Upper lobe of right lung (tissue), 1 donor: ENCODE results near the gene USP6. TPM values are rescaled to one million over a fixed set of nuclear protein-coding genes. Genes with fewer than 3 reads are reported as not detected.
"Not testable (repeated sequence)": the region's sequence is repeated elsewhere in the genome, so short reads cannot be mapped to it uniquely, and the experiment has no call there.

Experiments used
- ATAC-seq: fragments of 200-7000 bp; cut with Tn5 transposase; one replicate; pipeline ENCODE4 v1.9.1; 2020; ENCODE audit warnings: mild to moderate bottlenecking, moderate library complexity
- DNase-seq: peaks from one replicate; pipeline ENCODE4 v3.0.0-alpha.2; 2020
- H3K27ac ChIP-seq: fragments of 200-600 bp; one replicate; pipeline ENCODE4 v1.8.0; 2022
- H3K27me3 ChIP-seq: fragments of 200-600 bp; one replicate; pipeline ENCODE4 v1.8.0; 2022; ENCODE audit warnings: mild to moderate bottlenecking
- H3K36me3 ChIP-seq: fragments of 200-600 bp; one replicate; pipeline ENCODE4 v1.8.0; 2022
- H3K4me1 ChIP-seq: fragments of 200-600 bp; one replicate; pipeline ENCODE4 v1.8.0; 2022
- H3K4me3 ChIP-seq: fragments of 200-600 bp; one replicate; pipeline ENCODE4 v1.8.0; 2022; ENCODE audit warnings: mild to moderate bottlenecking
- H3K9me3 ChIP-seq: fragments of 200-600 bp; one replicate; pipeline ENCODE4 v1.8.0; 2022
- intact Hi-C: fragments of 100-400 bp; cut with DNase I; formaldehyde crosslinking; loops from one replicate; pipeline ENCODE4 v1.11.0; 2022
- total RNA-seq: library from RNA; stranded (reverse); fragmentation: NEBNext Ultra II Directional; extraction: Animal tissue kit (Norgen Biotek cat#: 25700); gene quantifications from one replicate; pipeline ENCODE4 v1.2.1, GENCODE V29; 2021
- TF ChIP-seq, protein P1 (sequence below): fragments of 200-600 bp; IDR thresholded peaks from one replicate; pipeline ENCODE4 v1.8.0; 2022; ENCODE audit warnings: antibody characterized with exemption
- donor health status: DM: no; HTN: yes; CAD: no; lungs with severe emphysema.

Gene USP6
- total RNA-seq, 1 donor from 2014 or later: 0.14 TPM

DNA sequence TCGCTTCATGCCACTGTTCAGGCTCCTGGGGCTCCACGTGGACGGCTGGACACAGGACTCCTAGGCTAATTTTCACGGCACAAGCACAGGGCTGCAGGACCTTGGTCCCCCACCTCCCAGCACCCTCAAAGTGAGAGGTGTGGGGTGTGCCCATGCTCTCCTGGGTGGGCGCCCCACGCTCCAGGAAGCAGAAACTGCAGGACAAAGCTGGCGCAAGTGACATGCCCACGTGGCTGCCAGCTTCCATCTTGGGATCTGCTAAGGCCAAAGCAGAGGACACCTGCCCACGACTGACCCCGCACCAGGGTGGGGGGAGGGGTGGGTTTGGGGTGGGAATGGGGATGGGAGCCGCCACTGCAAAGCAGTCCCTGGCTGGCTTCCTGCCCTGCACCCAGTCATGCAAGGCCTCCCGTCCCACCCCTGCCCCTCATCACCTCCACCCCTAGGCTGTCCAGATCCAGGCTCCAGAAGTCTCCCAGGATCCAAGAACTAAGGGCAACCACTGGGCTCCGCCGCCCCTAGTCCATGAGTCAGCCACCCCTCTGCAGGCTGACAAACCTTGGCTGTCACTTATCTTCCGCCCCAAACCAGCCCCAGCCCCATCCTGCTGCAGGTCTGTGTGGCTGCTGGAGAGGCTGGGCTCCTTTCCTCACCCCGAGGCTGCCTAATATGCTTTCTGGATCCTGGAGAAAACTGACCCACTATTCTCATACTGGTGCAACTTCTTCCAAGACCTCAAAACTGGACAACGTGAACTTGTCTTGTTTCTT lies 11.1 kb downstream of the USP6 start:
- DNase-seq (peak; percentile 54), ATAC-seq (no peak)

DNA sequence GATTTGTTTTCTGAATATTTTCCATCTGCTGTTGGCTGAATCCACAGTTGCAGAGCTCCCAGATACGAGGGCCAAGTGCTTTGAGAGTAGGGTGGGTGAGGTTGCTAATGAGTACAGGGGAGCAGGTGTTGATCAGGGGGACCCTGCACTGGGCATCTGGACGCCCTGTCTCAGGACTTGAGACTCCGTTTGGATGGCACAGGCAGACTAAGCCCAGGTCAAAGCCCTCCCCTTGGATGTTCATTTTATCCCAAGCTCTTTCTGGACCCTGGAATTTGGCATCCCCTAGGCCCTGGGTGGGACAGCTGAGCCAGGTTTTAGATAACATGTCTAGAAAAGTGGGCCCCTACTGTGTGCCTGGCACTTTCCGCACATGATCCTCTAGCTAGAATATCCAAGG lies 12.1 kb downstream of the USP6 start:
- intact Hi-C loops: no loop called here
- no peaks in the 10 kb centered on the region for H3K4me1 ChIP-seq
- no peaks in the 10 kb centered on the region for H3K36me3 ChIP-seq
- H3K27me3 ChIP-seq: peaks cover 6% of the 10 kb centered on the region
- ATAC-seq (no peak), DNase-seq (no peak)
- TF ChIP-seq, protein P1, sequence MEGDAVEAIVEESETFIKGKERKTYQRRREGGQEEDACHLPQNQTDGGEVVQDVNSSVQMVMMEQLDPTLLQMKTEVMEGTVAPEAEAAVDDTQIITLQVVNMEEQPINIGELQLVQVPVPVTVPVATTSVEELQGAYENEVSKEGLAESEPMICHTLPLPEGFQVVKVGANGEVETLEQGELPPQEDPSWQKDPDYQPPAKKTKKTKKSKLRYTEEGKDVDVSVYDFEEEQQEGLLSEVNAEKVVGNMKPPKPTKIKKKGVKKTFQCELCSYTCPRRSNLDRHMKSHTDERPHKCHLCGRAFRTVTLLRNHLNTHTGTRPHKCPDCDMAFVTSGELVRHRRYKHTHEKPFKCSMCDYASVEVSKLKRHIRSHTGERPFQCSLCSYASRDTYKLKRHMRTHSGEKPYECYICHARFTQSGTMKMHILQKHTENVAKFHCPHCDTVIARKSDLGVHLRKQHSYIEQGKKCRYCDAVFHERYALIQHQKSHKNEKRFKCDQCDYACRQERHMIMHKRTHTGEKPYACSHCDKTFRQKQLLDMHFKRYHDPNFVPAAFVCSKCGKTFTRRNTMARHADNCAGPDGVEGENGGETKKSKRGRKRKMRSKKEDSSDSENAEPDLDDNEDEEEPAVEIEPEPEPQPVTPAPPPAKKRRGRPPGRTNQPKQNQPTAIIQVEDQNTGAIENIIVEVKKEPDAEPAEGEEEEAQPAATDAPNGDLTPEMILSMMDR: no peak
- no peaks in the 10 kb centered on the region for H3K9me3 ChIP-seq
- H3K4me3 ChIP-seq: no peak overlapping the region
- no peak overlapping the region for H3K27ac ChIP-seq

More for the DNA sequence above, 11.1 kb downstream of the USP6 start:
- Histone ChIP-seq H3K9me3 (no peaks in the 10 kb centered on the region), H3K27ac (no peak overlapping the region), H3K4me1 (peaks cover 6% of the 10 kb centered on the region), H3K27me3 (peaks cover 11% of the 10 kb centered on the region), H3K4me3 (no peak overlapping the region), H3K36me3 (no peaks in the 10 kb centered on the region)
- TF ChIP-seq, protein P1: no peak
- intact Hi-C loops: no loop called here

DNA sequence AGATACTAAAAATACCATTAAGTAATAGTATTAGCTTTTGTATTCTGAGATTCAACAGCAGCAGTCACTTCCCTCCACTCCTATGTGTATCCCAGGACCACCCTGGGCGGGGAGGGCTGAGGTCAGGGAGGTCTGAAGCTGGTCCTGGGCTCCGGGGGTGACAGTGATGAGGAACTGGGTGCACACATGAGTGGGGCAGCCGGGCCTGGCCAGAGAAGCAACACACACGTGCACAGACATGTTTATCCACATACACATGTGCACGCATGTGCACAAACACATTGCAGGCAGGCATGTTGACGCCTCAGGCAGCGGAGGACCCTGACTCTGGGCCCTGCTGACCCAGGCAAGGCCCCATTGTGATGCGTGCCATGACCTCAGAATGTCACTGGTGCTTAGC lies 12.6 kb downstream of the USP6 start:
- H3K4me3 ChIP-seq, H3K9me3 ChIP-seq, H3K4me1 ChIP-seq, intact Hi-C loops, DNase-seq, ATAC-seq, H3K36me3 ChIP-seq, H3K27ac ChIP-seq, H3K27me3 ChIP-seq: not testable (repeated sequence)

DNA sequence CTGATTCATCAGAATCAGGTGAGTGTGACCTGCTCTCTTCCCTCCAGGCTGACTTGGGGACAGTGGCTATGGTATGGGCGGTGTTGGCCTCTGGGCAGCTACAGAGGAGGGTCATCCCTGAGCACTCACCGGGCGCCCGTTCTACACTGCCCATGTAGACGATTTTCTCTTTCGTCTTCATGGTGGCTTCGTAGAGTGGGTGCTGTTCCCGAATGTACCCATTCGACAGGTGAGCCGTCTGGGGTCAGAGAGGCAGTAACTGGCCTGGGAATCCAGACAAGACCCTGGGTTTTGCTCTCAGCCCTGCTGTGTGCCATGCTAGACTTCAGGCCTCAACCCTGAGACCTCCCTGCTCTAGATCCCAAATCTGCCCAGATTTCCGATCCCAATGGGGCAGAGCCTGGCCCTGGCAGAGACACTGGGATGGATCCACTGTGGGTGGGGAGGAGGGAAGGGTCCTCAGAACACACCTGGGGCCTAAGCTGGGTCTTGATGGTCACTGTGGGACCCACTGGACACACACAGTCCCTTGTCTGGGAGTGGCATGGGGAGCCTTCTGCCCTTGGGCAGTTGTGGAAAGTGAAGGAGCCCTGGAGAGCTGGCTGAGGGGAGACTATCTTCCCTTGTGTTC lies 13.2 kb downstream of the USP6 start:
- Histone ChIP-seq H3K27me3 (no peaks in the 10 kb centered on the region), H3K27ac (no peak overlapping the region), H3K9me3 (no peaks in the 10 kb centered on the region), H3K36me3 (no peaks in the 10 kb centered on the region), H3K4me3 (no peak overlapping the region), H3K4me1 (no peaks in the 10 kb centered on the region)
- ATAC-seq: no peak
- TF ChIP-seq, protein P1: no peak
- intact Hi-C loops: no loop called here
- DNase-seq: peak; percentile 28

DNA sequence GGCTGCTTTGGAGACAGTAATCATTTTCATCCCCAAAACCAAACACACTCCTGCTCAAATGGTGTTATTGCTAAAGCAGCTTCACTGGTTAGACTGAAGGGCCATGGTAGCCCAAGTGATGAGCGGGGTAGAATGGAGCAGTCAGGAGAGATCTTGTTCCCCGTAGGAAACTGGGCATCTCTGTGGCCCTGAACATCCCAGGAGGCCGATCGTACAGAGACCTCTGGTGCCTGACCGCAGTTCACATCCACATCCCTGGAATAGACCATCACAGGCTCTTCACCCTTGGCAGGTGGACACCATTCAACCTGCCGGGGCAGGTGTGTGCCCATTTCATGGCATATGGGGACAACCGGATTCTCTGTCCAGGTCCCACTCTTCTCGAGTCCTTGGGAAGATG lies 13.9 kb downstream of the USP6 start:
- H3K9me3 ChIP-seq, DNase-seq, H3K4me1 ChIP-seq, H3K27me3 ChIP-seq, H3K36me3 ChIP-seq, H3K27ac ChIP-seq, H3K4me3 ChIP-seq, ATAC-seq, intact Hi-C loops: not testable (repeated sequence)

DNA sequence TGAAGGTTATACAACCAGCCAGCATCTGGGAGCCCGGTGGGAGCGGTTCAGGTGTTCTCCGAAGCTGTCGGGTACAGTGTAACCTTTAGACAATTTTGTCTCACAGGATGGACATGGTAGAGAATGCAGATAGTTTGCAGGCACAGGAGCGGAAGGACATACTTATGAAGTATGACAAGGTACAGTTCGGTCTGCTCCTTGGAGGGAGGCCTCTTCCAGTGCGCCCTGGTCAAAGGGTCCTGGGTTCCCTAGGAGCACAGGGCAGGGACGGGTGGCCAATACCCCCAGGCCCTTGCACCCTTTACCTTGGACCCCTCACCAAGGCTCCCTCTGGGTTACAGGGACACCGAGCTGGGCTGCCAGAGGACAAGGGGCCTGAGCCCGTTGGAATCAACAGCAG lies 14.4 kb downstream of the USP6 start:
- H3K4me1 ChIP-seq, ATAC-seq, H3K27ac ChIP-seq, H3K4me3 ChIP-seq, H3K9me3 ChIP-seq, intact Hi-C loops, DNase-seq, H3K27me3 ChIP-seq, H3K36me3 ChIP-seq: not testable (repeated sequence)

DNA sequence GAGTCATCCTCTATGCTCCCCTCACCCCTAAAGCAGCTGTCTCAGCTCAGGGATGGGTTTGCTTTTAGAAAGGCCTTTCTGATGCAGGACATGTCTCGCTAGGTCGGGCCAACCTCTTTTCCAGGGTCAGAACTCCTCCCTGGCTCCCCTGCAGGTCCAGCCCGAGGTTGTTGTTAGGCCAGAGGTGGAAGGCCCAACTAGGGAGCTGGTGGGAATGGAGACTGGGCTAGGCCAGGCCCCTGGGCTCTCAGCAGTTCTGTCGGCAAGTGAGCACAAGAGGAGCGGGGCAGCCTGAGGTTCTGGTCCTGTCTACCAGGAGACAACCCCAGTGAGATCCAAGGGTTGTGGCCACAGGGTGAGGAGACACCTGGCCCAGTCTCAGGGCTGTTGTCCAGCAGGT lies 14.9 kb downstream of the USP6 start:
- ATAC-seq, H3K36me3 ChIP-seq, H3K4me1 ChIP-seq, H3K4me3 ChIP-seq, DNase-seq, intact Hi-C loops, H3K27me3 ChIP-seq, H3K27ac ChIP-seq, H3K9me3 ChIP-seq: not testable (repeated sequence)
